WTC11 (cell line): ENCODE results near the gene TMEM198.

Source experiments
- ESRRA ChIP-seq: sonication (generic); formaldehyde crosslinking; IDR thresholded peaks from 2 replicates; pipeline ENCODE4 v1.8.1; 2022; ENCODE audit warnings: mild to moderate bottlenecking, missing genetic modification reagents, borderline replicate concordance
- ZNF138 ChIP-seq: sonication (generic); formaldehyde crosslinking; conservative IDR thresholded peaks from 2 replicates; pipeline ENCODE4 v1.8.1; 2022; ENCODE audit warnings: mild to moderate bottlenecking, moderate library complexity, missing genetic modification reagents
- TF ChIP-seq, protein P1 (sequence below): sonication (generic); formaldehyde crosslinking; conservative IDR thresholded peaks from 2 replicates; pipeline ENCODE4 v1.8.1; 2022; ENCODE audit warnings: mild to moderate bottlenecking, missing genetic modification reagents

DNA sequence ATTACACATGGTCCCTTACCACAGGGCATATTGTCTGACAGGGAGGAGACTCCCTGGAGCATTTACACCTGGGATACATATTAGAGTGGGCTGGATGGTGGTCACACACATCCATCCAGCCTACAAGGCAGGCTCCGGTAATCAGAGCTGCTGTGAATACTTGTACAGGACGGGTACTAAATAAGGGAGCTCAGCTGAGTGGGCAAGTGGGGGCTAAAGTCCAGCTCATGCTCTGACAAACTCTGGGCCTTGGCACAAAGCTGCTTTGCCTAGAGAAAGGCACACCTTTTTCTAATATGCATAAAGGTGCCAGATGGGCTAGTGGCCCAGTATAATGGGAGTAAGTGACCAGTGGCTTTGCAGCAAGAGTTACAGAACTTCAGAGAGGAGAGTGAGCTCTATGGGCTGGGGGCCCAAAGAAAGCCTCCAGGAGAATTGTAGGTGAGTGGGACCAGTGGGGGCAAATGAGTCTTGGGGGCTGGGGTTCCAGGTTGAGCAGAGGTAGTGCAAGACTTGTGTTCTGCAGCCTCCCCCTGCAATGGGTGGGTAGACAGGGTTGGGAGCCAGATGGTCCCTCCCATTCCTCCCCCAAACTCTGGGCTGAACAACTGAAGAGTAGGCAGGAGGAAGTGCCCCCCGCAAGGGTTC lies 1.6 kb downstream of the TMEM198 start:
- TF ChIP-seq, protein P1, sequence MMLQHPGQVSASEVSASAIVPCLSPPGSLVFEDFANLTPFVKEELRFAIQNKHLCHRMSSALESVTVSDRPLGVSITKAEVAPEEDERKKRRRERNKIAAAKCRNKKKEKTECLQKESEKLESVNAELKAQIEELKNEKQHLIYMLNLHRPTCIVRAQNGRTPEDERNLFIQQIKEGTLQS (CRISPR knock-in tag) = no peak
- TF ChIP-seq ZNF138 (CRISPR knock-in tag) (no peak), ESRRA (no peak)
